ENCODE results near the gene PTH. TPM values are rescaled to one million over a fixed set of nuclear protein-coding genes. Genes with fewer than 3 reads are reported as not detected.

Gene PTH
- total RNA-seq, 1 donor from 2014 or later, result not detected

- Histone ChIP-seq H3K36me3 (ENCODE audit: control insufficient read depth, insufficient read depth, low read length) (no peaks in the 10 kb centered on the region), H3K4me3 (ENCODE audit: low read depth, low read length) (no peak overlapping the region), H3K27me3 (ENCODE audit: control insufficient read depth, insufficient read depth, low read length) (no peaks in the 10 kb centered on the region)
- no peak for DNase-seq (ENCODE audit: low read depth)
- no peak for TF ChIP-seq CTCF (IDR thresholded peaks at IDR 0.05; ENCODE audit: insufficient read depth, low read length, poor library complexity, severe bottlenecking)
These were observed 46.9 kb downstream of the PTH start for GRCh38 chr11:13448876-13449275.

DNA sequence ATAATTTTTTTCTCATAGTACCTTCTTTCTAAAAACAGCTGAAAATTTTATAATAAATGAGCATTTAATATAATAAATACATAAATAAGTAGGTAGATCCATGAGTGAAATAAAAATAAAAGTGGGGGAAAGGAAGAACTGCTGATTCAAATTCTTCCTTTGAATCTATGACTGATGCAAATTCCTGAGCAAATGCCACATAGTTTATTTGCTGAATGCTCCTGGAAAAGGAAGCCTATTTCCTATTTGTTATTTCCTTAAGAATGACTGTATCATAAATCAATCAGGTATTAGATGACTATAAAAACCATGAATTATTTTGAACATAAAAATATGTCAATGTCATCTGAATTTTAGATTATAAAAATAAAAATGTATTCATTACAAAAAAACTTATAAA lies 49.4 kb downstream of the PTH start:
- no peak for DNase-seq (ENCODE audit: low read depth)
- Histone ChIP-seq H3K27me3 (ENCODE audit: control insufficient read depth, insufficient read depth, low read length) (no peaks in the 10 kb centered on the region), H3K36me3 (ENCODE audit: control insufficient read depth, insufficient read depth, low read length) (no peaks in the 10 kb centered on the region), H3K4me3 (ENCODE audit: low read depth, low read length) (no peak overlapping the region)
- no peak for TF ChIP-seq CTCF (IDR thresholded peaks at IDR 0.05; ENCODE audit: insufficient read depth, low read length, poor library complexity, severe bottlenecking)

DNA sequence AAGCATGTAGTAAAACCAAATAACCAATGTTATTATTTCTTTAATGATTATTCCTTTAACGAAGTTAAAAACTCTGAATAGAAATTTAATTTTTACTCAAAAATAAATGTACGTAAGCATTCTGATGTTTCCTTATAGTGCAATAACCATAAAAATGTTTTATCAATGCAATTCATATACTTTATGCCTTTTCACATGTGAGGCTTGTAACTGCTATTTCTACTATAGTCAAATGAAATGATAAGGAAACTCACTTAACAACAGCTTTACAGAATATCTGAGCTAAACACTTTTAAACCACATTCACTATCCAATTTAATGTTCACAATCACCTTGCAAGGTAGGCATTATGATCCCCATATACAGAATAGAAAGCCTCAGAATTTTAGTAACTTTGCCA lies 50.2 kb downstream of the PTH start:
- no peak for TF ChIP-seq CTCF (IDR thresholded peaks at IDR 0.05; ENCODE audit: insufficient read depth, low read length, poor library complexity, severe bottlenecking)
- H3K36me3 ChIP-seq (ENCODE audit: control insufficient read depth, insufficient read depth, low read length), result no peaks in the 10 kb centered on the region
- DNase-seq (ENCODE audit: low read depth), result no peak
- no peaks in the 10 kb centered on the region for H3K27me3 ChIP-seq (ENCODE audit: control insufficient read depth, insufficient read depth, low read length)
- no peak overlapping the region for H3K4me3 ChIP-seq (ENCODE audit: low read depth, low read length)

Other genes starting within 250 kb of the PTH start
- gene BMAL1, start 218.2 kb downstream of the PTH start, total RNA-seq, result 13.3 and 15.0 TPM in 2 replicates
- gene BTBD10, start 32.8 kb downstream of the PTH start, total RNA-seq, result 60.7 and 70.7 TPM in 2 replicates
- gene FAR1, start 172.7 kb upstream of the PTH start, total RNA-seq, result 35.1 and 35.3 TPM in 2 replicates

Measured in kidney epithelial cell (primary cell).